Upper lobe of left lung (tissue), 4 donors: Measurements from ENCODE around the gene NAA40.

Experiments
- CTCF ChIP-seq, 6 experiments: fragments of 450-650 bp in 4 of 6; fragments of 200-600 bp in 2 of 6; sonication (generic) in 2 of 6; IDR thresholded peaks; one replicate each; pipeline ENCODE4 v1.5.1; 2016 to 2019; ENCODE audit warnings: antibody characterized with exemption in 6 of 6
- POLR2A ChIP-seq, 4 donors: fragments of 450-650 bp; IDR thresholded peaks; one replicate each; pipeline ENCODE4 v1.5.1; 2016 to 2017; ENCODE audit warnings: antibody characterized with exemption in 4 of 4, mild to moderate bottlenecking in 2 of 4

GRCh38 chr11:63892228-63892627 is 46.6 kb upstream of the NAA40 start:
- TF ChIP-seq POLR2A (IDR thresholded peaks at IDR 0.05) (no peak), CTCF (IDR thresholded peaks at IDR 0.05) (no peak)
